HepG2 (cell line): ENCODE data around the gene ETFA. TPM values are rescaled to one million over a fixed set of nuclear protein-coding genes. Genes with fewer than 3 reads are reported as not detected.
A peak's percentile ranks its signal among the peaks of the same experiment; 100 is the strongest.

Experiments
- CAMTA2 ChIP-seq: sonication (generic); formaldehyde crosslinking; IDR thresholded peaks from 2 replicates; pipeline ENCODE4 v1.4.0; 2020; ENCODE audit warnings: mild to moderate bottlenecking, missing genetic modification reagents, borderline replicate concordance
- CEBPB ChIP-seq: IDR thresholded peaks from 2 replicates; pipeline ENCODE4 v1.6.1; 2011; ENCODE audit warnings: low read depth, low read length, improper control_type of control experiment, borderline replicate concordance
- GATA4 ChIP-seq: sonication (generic); IDR thresholded peaks from 2 replicates; pipeline ENCODE4 v1.6.1; 2016; ENCODE audit warnings: antibody characterized with exemption, low read depth, borderline replicate concordance
- GTF3A ChIP-seq: sonication (generic); formaldehyde crosslinking; conservative IDR thresholded peaks from 2 replicates; pipeline ENCODE4 v1.4.0; 2020; ENCODE audit warnings: mild to moderate bottlenecking, missing genetic modification reagents
- HMG20A ChIP-seq: IDR thresholded peaks from 2 replicates; pipeline ENCODE4 v1.6.1; 2016; ENCODE audit warnings: borderline replicate concordance
- PLSCR1 ChIP-seq: sonication (generic); formaldehyde crosslinking; IDR thresholded peaks from 2 replicates; pipeline ENCODE4 v1.5.0; 2020; ENCODE audit warnings: missing genetic modification reagents, mild to moderate bottlenecking, borderline replicate concordance
- SMAD9 ChIP-seq: sonication (generic); formaldehyde crosslinking; IDR thresholded peaks from 2 replicates; pipeline ENCODE4 v1.5.1; 2020; ENCODE audit warnings: mild to moderate bottlenecking, missing genetic modification reagents
- TEAD3 ChIP-seq: optimal IDR thresholded peaks from 2 replicates; pipeline ENCODE3; 2016; ENCODE audit warnings: borderline replicate concordance
- TFDP2 ChIP-seq: sonication (generic); formaldehyde crosslinking; IDR thresholded peaks from 2 replicates; pipeline ENCODE4 v1.4.0; 2020; ENCODE audit warnings: missing genetic modification reagents
- U2AF1 ChIP-seq: fragments of 200-400 bp; formaldehyde crosslinking; optimal IDR thresholded peaks from 2 replicates; pipeline ENCODE3; 2017; ENCODE audit warnings: mild to moderate bottlenecking, low read depth, low read length
- ZNF138 ChIP-seq: sonication (generic); formaldehyde crosslinking; IDR thresholded peaks from 2 replicates; pipeline ENCODE4 v1.5.0; 2020; ENCODE audit warnings: mild to moderate bottlenecking, low read depth, missing genetic modification reagents
- ZNF142 ChIP-seq: sonication (generic); formaldehyde crosslinking; IDR thresholded peaks from 2 replicates; pipeline ENCODE4 v1.4.0; 2020; ENCODE audit warnings: missing genetic modification reagents
- ZNF232 ChIP-seq: sonication (generic); formaldehyde crosslinking; IDR thresholded peaks from 2 replicates; pipeline ENCODE4 v1.4.0; 2020; ENCODE audit warnings: missing genetic modification reagents, borderline replicate concordance
- ZNF367 ChIP-seq: sonication (generic); formaldehyde crosslinking; IDR thresholded peaks from 2 replicates; pipeline ENCODE4 v1.4.0; 2020; ENCODE audit warnings: missing genetic modification reagents, borderline replicate concordance
- ZNF558 ChIP-seq: sonication (generic); formaldehyde crosslinking; IDR thresholded peaks from 2 replicates; pipeline ENCODE4 v1.9.0; 2022; ENCODE audit warnings: mild to moderate bottlenecking, missing genetic modification reagents, borderline replicate concordance
- ZNF782 ChIP-seq: sonication (generic); formaldehyde crosslinking; IDR thresholded peaks from 2 replicates; pipeline ENCODE4 v1.4.0; 2020; ENCODE audit warnings: missing genetic modification reagents, mild to moderate bottlenecking, borderline replicate concordance
- ZSCAN12 ChIP-seq: sonication (generic); formaldehyde crosslinking; IDR thresholded peaks from 2 replicates; pipeline ENCODE4 v1.9.0; 2021; ENCODE audit warnings: mild to moderate bottlenecking, missing genetic modification reagents
- ZSCAN20 ChIP-seq: sonication (generic); formaldehyde crosslinking; IDR thresholded peaks from 2 replicates; pipeline ENCODE4 v1.4.0; 2020; ENCODE audit warnings: missing genetic modification reagents, mild to moderate bottlenecking, borderline replicate concordance
- polyA plus RNA-seq, 8 experiments: library from polyadenylated mRNA; depleted of rRNA in 3 of 8; stranded (reverse) in 7 of 8; unstranded in 1 of 8; fragments of >200 nt; fragmentation: Illumina TruSeq in 4 of 8; extraction: Trizol in 4 of 8; gene quantifications; 2 replicates each; pipeline versions ENCODE4 v1.2.1 to v1.2.3, GENCODE V29; 2011 to 2016; ENCODE audit warnings: low read depth in 4 of 8, missing spikeins in 1 of 8, mixed read lengths in 1 of 8; ENCODE audit not compliant: insufficient read depth in 1 of 8
- total RNA-seq, 5 experiments: library from RNA; depleted of rRNA; stranded (reverse); fragments of >200 nt; fragmentation: Illumina TruSeq; extraction: Trizol; gene quantifications; 2 replicates each; pipeline ENCODE4 v1.2.3, GENCODE V29; 2016; ENCODE audit warnings: low read depth in 1 of 5
- TF ChIP-seq, protein P1 (sequence below): sonication (generic); formaldehyde crosslinking; IDR thresholded peaks from 2 replicates; pipeline ENCODE4 v1.4.0; 2020; ENCODE audit warnings: missing genetic modification reagents

Gene ETFA
- total and polyA plus RNA-seq, 2 of the 13 experiments (the other 11 are each of a cell fraction or from before 2014, with no cell fraction given) = 291 to 396 TPM

GRCh38 chr15:76190751-76191538, 120.3 kb downstream of the ETFA start (continued):
- TF ChIP-seq ZNF142 (CRISPR knock-in tag) = peak; percentile 98
- no peak for TF ChIP-seq ZNF138
- TF ChIP-seq ZNF558 (CRISPR knock-in tag) = no peak
- no peak for TF ChIP-seq ZNF367 (CRISPR knock-in tag)
- no peak for TF ChIP-seq ZSCAN20 (CRISPR knock-in tag)
- no peak for TF ChIP-seq SMAD9
- no peak for TF ChIP-seq ZSCAN12
- TF ChIP-seq GATA4 = no peak
- no peak for TF ChIP-seq U2AF1
- TF ChIP-seq CEBPB = no peak
- TF ChIP-seq ZNF232 (CRISPR knock-in tag) = no peak
- no peak for TF ChIP-seq PLSCR1 (CRISPR knock-in tag)
- TF ChIP-seq ZNF782 = no peak
- TF ChIP-seq GTF3A (CRISPR knock-in tag) = no peak
- no peak for TF ChIP-seq HMG20A (CRISPR knock-in tag)
- peak; percentile 72 for TF ChIP-seq TEAD3 (CRISPR knock-in tag)
- TF ChIP-seq CAMTA2 (CRISPR knock-in tag) = no peak
- no peak for TF ChIP-seq TFDP2
- TF ChIP-seq, protein P1, sequence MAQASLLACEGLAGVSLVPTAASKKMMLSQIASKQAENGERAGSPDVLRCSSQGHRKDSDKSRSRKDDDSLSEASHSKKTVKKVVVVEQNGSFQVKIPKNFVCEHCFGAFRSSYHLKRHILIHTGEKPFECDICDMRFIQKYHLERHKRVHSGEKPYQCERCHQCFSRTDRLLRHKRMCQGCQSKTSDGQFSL (CRISPR knock-in tag) = no peak
